Measurements from ENCODE around the gene LINC00305.

LINC00305 gene

DNA sequence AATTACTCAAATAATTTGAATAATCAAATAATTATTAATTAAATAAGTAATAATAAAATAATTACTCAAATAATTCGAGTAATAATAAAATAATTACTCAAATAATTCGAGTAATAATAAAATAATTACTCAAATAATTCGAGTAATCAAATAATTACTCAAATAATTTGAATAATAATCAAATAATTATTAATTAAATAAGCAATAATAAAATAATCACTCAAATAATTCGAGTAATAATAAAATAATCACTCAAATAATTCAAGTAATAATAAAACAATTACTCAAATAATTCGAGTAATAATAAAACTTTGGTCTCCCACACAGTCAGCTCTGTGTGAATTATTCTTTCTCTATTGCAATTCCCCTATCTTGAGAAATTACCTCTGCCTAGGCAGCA, 30.0 kb upstream of the LINC00305 start:
- TF ChIP-seq, protein P1, sequence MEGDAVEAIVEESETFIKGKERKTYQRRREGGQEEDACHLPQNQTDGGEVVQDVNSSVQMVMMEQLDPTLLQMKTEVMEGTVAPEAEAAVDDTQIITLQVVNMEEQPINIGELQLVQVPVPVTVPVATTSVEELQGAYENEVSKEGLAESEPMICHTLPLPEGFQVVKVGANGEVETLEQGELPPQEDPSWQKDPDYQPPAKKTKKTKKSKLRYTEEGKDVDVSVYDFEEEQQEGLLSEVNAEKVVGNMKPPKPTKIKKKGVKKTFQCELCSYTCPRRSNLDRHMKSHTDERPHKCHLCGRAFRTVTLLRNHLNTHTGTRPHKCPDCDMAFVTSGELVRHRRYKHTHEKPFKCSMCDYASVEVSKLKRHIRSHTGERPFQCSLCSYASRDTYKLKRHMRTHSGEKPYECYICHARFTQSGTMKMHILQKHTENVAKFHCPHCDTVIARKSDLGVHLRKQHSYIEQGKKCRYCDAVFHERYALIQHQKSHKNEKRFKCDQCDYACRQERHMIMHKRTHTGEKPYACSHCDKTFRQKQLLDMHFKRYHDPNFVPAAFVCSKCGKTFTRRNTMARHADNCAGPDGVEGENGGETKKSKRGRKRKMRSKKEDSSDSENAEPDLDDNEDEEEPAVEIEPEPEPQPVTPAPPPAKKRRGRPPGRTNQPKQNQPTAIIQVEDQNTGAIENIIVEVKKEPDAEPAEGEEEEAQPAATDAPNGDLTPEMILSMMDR (conservative IDR thresholded peaks at IDR 0.05), result no peak
- no peak overlapping the region for H3K27ac ChIP-seq

DNA sequence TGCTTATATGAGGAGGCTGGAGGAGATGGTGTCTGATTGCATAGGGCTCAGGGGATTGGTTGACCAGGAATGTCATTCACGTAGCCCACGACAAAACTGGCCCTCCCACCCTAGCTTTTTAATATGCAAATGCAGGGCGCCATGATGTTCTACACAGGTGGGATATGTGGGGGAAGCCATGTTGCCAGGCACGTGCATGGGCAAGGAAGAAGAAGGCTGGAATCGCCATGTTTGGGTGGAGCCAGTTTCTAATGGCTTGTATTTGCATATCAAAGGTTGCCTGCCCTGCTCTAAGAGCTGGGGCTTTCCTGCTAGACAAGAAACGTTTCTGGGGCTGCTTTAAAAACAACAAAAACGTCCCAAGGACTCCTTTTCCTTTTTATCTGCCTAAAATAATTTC, 26.5 kb upstream of the LINC00305 start:
- H3K27ac ChIP-seq, result no peak overlapping the region
- TF ChIP-seq, protein P1 (conservative IDR thresholded peaks at IDR 0.05), result no peak

DNA sequence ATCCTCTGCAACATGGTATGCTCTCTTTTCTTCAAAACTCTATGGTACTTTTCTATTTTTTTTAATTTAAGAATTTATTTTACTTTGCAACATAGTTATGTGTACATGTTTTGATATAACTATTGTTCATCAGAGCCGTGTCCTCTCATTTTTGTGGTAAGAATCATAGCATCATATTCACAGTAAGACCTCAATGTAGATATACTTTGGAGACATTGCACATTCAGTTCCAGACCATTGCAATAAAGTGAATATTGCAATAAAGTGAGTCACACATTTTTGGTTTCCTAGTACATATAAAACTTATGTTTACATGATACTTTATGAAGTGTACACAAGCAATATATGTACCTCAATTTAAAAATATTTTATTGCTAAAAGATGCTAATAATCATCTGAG, 22.7 kb upstream of the LINC00305 start:
- TF ChIP-seq, protein P1 (conservative IDR thresholded peaks at IDR 0.05), result no peak
- no peak overlapping the region for H3K27ac ChIP-seq

DNA sequence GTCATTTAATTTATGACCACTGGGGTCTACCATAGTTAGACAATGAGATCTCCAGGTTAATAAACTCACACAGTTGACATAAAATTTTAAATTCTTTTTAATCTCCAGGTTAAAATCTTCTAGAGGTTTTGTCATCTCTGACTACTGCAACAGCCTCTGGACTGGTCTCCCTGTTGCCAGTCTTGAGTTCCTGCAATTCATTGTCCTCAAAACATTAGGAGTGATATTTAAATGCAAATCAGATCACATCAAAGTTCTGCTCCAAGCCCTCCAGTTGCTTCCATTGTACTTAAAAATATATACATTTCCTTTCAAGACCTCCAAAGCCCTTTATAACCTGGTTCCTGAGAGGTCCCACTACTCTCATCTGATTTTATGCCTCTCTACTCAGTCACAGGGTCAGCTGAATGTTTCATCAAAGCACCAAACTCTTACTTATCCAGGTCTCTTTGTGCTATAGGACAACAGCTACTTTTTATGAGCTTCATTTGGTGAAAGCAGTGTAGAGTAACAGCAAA, 18.6 kb upstream of the LINC00305 start:
- H3K27ac ChIP-seq, result no peak overlapping the region
- TF ChIP-seq, protein P1 (conservative IDR thresholded peaks at IDR 0.05), result no peak

DNA sequence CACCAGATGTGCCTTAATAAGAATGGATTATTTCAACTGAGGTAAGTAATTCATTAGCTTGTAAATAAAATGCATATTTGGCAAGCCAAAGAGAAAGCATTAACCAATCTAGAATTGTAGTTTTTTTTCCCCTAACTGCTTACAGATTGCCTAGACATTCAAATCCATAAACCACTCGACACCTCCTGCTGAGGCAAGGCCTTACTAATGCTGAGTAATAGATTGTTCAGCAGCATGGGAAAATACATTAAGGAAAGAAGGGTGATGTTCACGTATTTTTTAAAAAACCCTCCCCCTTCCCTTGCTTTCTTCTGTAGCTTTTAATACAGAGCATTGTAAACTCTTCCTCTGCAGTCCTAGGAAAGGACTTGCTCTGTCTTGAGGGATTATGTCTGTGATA, 17.0 kb upstream of the LINC00305 start:
- TF ChIP-seq, protein P1 (conservative IDR thresholded peaks at IDR 0.05), result no peak
- H3K27ac ChIP-seq, result no peak overlapping the region

DNA sequence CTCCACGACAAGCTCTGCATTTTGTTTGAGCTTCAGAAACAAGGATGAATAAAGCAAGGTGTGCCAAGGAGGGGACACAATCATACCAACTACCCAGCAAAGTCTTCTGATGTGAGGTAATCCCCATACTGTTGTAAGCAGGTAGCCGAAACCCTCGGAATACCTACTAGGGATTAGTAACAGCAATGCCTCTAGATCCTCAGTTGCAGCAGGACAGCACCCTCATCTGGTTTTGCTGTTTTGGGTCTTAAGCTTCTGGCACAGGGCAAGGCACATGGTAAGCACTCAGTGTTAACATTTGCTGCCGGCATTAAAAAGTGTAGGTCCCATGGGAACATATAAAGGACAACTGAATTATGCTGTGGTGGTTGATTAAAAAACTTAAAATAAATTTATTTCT, 16.0 kb upstream of the LINC00305 start:
- TF ChIP-seq, protein P1 (conservative IDR thresholded peaks at IDR 0.05), result no peak
- no peak overlapping the region for H3K27ac ChIP-seq

DNA sequence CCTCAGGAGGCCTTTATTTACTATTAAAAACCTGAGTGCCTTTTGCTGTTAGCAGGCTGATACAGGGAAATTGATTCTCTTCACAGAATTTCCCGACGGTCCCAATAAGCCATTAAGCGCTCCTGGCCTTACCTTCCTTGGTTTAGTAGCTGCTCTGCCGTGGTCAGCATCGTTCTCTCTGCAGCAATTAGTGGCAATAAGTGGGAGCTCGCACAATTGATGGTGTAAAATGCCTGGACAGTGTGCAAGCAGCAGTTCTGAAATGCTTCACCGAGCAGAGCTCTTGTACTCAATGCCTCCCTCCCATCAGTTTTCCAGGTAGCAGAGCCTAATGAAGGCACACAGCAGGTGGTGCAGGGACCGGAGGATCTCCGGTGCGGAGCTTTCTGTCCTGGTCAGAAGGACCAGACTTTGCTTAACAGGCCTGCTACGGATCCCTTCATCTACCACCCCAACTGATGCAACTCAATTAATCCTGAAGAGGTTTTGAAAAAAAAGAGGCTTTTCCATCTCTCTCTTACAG, 1.1 kb upstream of the LINC00305 start:
- TF ChIP-seq, protein P1 (conservative IDR thresholded peaks at IDR 0.05), result no peak
- no peak overlapping the region for H3K27ac ChIP-seq
